GM23338 (cell line): ENCODE results near the gene R3HDM4.

Source experiments
- CREB1 ChIP-seq: fragments of 250-450 bp; sonication (Bioruptor Pico); IDR thresholded peaks from 2 replicates; pipeline ENCODE4 v1.5.0; 2020; ENCODE audit warnings: low read depth, mild to moderate bottlenecking, moderate library complexity
- CTCF ChIP-seq, 2 experiments: fragments of 200-600 bp in 1 of 2; sonication (generic) in 1 of 2; conservative IDR thresholded peaks; 2 replicates each; pipeline versions ENCODE4 v1.5.1 to v1.6.1; 2016 to 2017; ENCODE audit warnings: antibody characterized with exemption in 2 of 2, low read depth in 2 of 2, mild to moderate bottlenecking in 2 of 2, moderate library complexity in 1 of 2
- EZH2 ChIP-seq: fragments of 200-600 bp; sonication (generic); IDR thresholded peaks from one replicate; pipeline ENCODE4 v1.8.0; 2017; ENCODE audit warnings: antibody characterized with exemption, mild to moderate bottlenecking, low read depth; ENCODE audit not compliant: unreplicated experiment
- EZH2phosphoT487 ChIP-seq: fragments of 200-600 bp; sonication (generic); IDR thresholded peaks from one replicate; pipeline ENCODE4 v1.8.1; 2018; ENCODE audit warnings: antibody characterized with exemption; ENCODE audit not compliant: unreplicated experiment
- JUNB ChIP-seq: IDR thresholded peaks from one replicate; pipeline ENCODE4 v1.6.1; 2016; ENCODE audit warnings: antibody characterized with exemption; ENCODE audit not compliant: unreplicated experiment
- NANOG ChIP-seq: IDR thresholded peaks from 2 replicates; pipeline ENCODE4 v1.6.1; 2016; ENCODE audit warnings: antibody characterized with exemption, borderline replicate concordance
- POLR2AphosphoS5 ChIP-seq: IDR thresholded peaks from 2 replicates; pipeline ENCODE4 v1.6.1; 2016; ENCODE audit warnings: antibody characterized with exemption, low read depth
- REST ChIP-seq: IDR thresholded peaks from one replicate; pipeline ENCODE4 v1.6.1; 2018; ENCODE audit warnings: antibody characterized with exemption; ENCODE audit not compliant: unreplicated experiment
- STAT1 ChIP-seq: IDR thresholded peaks from one replicate; pipeline ENCODE4 v1.6.1; 2016; ENCODE audit warnings: antibody characterized with exemption; ENCODE audit not compliant: unreplicated experiment
- ZNF114 ChIP-seq: fragments of 250-450 bp; sonication (Bioruptor Pico); IDR thresholded peaks from 2 replicates; pipeline ENCODE4 v1.5.0; 2020; ENCODE audit warnings: mild to moderate bottlenecking, moderate library complexity
- ZNF331 ChIP-seq: fragments of 250-450 bp; sonication (Bioruptor Pico); IDR thresholded peaks from 2 replicates; pipeline ENCODE4 v1.5.0; 2020; ENCODE audit warnings: low read depth, mild to moderate bottlenecking, moderate library complexity
- ZNF462 ChIP-seq: fragments of 250-450 bp; sonication (Bioruptor Pico); IDR thresholded peaks from 2 replicates; pipeline ENCODE4 v1.5.0; 2020; ENCODE audit warnings: mild to moderate bottlenecking, moderate library complexity
- TF ChIP-seq, protein P1 (sequence below): IDR thresholded peaks from 2 replicates; pipeline ENCODE4 v1.6.1; 2016; ENCODE audit warnings: antibody characterized with exemption

DNA sequence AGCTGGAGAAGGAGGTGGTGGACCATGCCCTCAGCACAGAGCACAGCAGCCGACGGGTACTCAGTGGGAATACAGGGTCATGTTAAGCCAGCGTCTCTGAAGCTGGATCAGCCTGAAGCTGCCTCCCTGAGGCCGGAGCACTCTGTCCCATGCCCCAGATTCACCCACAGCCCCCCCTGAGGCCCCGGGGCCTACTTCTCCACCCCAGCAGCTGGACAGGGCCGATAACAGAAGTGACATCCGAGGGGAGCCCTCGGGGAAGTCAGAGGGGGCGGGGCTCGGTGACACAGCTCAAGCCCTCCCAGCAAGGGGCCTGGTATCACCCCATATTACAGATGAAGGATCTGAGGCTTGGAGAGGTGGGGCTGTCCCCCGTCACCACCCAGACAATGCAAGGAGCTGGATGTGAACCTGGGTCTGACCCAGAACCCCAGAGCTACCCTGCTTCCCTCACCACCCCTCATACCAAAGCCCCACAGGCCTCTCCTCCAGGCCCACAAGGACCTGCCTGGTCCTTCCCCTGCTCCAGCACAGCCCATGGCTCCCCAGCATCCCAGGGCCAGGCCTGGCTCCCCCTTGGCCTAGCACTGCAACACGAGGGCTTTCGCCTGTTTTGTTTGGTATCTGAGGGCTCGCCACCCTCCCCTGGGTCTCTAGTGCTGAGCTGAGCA lies 5.7 kb downstream of the R3HDM4 start:
- TF ChIP-seq CTCF (conservative IDR thresholded peaks at IDR 0.05; ENCODE audit: low read depth in 2 of 2) (no peak), EZH2 (no peak), REST (no peak), POLR2AphosphoS5 (no peak), EZH2phosphoT487 (no peak), ZNF331 (CRISPR knock-in tag) (no peak), STAT1 (no peak), CREB1 (CRISPR knock-in tag) (no peak), JUNB (no peak), NANOG (no peak), ZNF462 (CRISPR knock-in tag) (no peak), ZNF114 (CRISPR knock-in tag) (no peak)
- TF ChIP-seq, protein P1, sequence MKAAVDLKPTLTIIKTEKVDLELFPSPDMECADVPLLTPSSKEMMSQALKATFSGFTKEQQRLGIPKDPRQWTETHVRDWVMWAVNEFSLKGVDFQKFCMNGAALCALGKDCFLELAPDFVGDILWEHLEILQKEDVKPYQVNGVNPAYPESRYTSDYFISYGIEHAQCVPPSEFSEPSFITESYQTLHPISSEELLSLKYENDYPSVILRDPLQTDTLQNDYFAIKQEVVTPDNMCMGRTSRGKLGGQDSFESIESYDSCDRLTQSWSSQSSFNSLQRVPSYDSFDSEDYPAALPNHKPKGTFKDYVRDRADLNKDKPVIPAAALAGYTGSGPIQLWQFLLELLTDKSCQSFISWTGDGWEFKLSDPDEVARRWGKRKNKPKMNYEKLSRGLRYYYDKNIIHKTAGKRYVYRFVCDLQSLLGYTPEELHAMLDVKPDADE = no peak
